HG02763 (cell line): Measurements from ENCODE around the gene HYOU1.
"Not testable (repeated sequence)": the region's sequence is repeated elsewhere in the genome, so short reads cannot be mapped to it uniquely, and the experiment has no call there.

Source experiments
- ATAC-seq: cut with Tn5 transposase; IDR thresholded peaks from one replicate; pipeline ENCODE4 v1.9.1; 2021; ENCODE audit warnings: mild to moderate bottlenecking, moderate library complexity; ENCODE audit not compliant: unreplicated experiment

HYOU1 gene

DNA sequence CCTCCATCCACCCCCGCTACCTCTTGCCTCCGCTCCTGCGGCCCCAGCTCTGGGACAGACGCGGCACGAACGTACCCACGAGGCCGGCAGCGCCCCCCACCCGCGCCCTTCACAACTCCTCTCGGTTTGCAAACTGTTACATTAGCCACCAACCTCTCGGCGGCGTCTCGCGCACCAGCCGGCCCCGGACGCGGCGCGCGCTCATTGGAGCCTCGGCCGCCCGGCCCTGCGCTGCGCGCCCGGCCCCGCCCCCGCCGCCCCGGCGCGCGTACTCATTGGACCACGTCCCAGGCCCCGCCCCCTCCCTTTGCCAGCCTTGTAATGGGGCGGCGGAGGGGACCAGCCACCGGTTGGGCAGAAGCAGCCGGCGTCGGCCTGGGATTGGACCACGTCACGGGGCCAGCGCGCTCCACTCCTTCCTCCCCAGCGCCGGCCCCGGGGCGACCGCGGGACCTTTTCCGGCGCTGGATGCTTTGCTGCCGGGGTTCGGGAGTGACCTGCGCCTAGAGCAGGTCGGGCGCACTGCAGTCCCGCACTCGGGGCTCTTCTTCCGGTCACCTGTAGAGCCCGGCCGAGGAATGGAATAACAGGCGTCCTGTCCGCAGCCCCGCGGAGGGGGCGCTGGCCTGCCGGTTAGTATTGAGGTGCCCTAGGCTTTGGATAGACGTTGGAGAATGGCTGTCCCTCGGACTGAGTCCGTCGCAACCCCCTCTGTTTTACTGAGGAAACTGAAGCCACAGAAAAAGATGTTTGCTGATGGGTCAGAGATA, at the start of gene HYOU1:
Gene HYOU1, minus strand, starts transcription at position 206 of the 770 bp plus-strand sequence. CDS start 1,045 bp downstream, outside the sequence.
- ATAC-seq: peak; percentile 91

DNA sequence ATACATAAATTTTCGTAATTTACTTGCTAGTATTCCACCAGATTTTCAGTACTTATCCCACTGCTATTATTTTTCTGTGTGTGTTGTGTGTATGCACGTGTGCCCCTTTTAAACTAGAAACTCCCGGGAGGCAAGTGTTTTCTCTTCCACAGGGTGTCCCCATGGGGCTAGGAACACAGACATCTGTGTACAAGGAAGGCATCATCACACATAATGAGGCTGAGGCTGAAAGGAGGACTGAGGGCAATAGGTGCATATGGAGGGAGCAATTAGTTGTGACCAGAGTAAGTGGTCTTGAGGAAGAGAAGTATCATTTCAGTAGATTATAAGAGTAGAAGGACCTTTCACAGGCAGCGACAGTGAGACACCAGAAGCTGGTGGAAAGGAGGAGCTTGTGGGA, 46.8 kb upstream of the HYOU1 start:
- ATAC-seq: no peak

DNA sequence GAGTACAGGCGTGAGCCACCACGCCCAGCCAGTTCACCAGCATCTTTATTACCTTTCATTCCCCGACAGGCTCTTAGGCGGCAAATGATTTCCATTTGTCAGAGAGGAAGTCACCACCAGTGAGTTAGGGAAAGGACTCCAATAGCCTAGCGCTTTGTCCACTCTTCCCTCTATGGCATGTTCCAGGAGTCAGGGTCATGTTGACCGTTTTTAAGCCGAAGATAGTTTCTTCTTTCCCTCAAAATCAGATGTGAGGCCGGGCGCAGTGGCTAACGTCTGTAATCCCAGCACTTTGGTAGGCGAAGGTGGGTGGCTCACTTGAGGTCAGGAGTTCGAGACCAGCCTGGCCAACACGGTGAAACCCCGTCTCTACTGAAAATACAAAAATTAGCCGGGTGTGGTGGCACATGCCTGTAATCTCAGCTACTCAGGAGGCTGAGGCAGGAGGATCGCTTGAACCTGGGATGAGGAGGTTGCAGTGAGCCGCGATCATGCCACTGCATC, 46.2 kb upstream of the HYOU1 start:
- ATAC-seq: not testable (repeated sequence)

GRCh38 chr11:119101759-119102423, 44.9 kb upstream of the HYOU1 start, which contains the start of gene DPAGT1:
Gene DPAGT1 (minus strand): TSS chr11:119101853. CDS start chr11:119101655, 198 bp downstream.
- ATAC-seq: peak; percentile 84

- ATAC-seq: peak; percentile 23
These were observed 44.2 kb upstream of the HYOU1 start for GRCh38 chr11:119100994-119101758.

DNA sequence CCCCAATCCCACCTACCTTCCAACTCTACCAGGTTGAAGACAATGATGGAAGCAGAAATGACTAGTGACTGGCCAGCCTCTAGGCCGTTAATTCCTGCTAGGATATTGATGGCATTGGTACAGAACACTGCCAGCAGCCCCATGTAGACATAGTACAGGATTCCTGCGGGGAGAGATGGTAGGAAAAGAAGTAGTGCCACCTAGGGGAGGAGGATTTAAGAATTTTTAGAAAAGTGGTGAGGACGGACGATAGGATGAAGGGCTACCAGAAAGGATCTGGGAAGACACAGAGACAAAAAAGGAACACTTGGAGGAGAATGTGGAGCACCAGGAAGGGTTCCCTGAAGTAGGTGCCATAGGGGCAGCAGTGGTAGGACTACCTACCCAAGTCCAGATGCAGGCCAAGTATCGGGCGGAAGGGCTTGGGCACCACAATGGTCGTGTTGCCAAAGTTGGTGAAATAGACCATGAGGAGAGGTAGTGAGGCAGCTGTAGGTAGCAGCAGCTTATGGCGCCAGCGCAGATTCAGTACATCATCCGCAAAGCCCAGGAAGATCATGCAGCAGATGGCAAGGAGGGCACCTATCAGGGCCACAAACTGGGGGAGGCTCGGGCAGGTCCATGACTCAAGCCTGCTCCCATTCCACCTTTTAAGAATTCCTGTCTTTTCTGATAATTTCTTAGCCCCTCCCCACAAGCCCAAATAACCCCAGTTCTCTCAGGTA, 43.4 kb upstream of the HYOU1 start:
- ATAC-seq: no peak

GRCh38 chr11:119099711-119100110, 42.7 kb upstream of the HYOU1 start:
- no peak for ATAC-seq

- ATAC-seq: peak; percentile 81
These were observed 38.3 kb upstream of the HYOU1 start for GRCh38 chr11:119095066-119095880.

- peak; percentile 34 for ATAC-seq
These were observed 37.7 kb upstream of the HYOU1 start for GRCh38 chr11:119094816-119095065.

GRCh38 chr11:119093942-119094815, 37.2 kb upstream of the HYOU1 start:
- ATAC-seq: peak; percentile 2

DNA sequence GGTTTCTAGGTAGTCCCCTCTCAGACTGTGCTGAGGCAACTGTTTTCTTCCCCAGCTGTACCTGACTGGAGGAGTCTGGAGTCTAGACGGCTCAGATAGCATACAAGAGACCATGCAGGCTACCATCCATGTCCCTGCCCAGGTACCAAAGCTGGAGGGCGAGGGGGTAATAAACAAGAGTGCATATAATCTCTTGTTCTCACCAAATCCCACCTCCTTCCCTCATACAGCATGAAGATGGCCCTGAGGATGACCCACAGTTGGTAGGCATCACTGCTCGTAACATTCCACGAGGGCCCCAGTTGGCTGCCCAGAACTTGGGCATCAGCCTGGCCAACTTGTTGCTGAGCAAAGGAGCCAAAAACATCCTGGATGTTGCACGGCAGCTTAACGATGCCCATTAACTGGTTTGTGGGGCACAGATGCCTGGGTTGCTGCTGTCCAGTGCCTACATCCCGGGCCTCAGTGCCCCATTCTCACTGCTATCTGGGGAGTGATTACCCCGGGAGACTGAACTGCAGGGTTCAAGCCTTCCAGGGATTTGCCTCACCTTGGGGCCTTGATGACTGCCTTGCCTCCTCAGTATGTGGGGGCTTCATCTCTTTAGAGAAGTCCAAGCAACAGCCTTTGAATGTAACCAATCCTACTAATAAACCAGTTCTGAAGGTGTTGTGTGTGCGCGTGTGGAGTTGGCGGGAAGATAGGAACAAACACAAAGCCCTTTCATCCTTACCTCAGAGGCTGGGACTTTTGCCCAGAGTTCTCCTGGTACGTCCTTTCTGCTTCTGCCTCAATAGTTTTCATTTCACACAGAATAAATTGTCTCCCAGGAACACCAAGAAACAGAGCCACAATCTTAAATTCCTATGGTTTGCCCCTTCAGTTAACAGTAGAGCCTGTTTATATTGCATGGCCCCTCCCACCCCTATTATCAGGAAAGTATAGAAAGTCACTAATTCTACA, 36.2 kb upstream of the HYOU1 start:
- ATAC-seq: no peak

DNA sequence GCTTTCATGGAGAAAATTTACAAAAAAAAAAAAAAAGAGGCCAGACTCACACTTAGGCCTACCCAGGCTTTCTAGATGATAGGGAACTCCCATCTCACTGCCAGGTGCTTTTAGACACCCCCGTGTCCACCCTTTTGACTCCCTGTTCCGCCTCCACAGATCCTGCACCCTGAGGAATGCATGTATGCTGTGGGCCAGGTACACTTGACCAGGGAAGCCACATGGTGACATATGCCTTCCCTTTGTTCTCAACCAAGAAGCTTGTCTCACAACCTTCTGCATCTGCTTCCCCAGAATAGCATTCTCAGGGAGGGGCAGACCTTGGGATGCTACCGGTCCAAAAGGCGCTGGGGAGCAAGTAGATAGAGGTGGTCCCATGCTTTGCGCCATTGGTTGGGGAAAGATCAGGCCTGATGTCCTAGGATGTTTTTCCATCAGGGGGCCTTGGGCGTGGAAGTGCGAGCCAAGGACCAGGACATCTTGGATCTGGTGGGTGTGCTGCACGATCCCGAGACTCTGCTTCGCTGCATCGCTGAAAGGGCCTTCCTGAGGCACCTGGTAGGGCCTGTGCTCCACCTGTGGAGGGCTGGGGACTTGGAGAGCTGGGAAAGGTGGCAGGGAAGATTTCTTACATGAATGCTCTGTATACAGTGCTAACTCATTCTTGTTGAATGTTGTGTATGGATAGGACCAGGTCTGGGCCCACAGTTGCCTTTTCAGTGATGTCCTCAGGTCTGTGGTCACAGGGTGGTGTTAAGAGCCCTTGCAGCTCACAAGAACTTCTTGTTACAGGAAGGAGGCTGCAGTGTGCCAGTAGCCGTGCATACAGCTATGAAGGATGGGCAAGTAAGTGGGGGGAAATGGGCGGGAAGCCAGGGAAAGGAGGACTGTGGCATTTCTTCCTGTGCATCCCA, 35.2 kb upstream of the HYOU1 start:
- ATAC-seq: no peak

DNA sequence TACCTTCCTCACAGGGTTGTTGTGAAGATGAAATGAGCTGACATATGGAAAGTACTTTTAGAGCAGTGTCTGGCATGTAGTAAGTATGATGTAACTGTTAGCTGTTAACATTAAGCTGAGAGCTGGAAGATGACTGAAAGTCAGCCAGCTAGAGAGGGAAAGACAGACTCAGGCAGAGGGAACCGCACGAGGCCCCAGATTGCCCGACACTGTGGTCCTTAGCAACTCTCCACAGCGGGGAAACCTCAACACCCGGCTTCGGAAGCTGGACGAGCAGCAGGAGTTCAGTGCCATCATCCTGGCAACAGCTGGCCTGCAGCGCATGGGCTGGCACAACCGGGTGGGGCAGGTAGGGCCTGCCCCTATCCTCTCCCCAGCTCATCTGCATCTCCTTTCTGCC, 34.2 kb upstream of the HYOU1 start:
- ATAC-seq: no peak

DNA sequence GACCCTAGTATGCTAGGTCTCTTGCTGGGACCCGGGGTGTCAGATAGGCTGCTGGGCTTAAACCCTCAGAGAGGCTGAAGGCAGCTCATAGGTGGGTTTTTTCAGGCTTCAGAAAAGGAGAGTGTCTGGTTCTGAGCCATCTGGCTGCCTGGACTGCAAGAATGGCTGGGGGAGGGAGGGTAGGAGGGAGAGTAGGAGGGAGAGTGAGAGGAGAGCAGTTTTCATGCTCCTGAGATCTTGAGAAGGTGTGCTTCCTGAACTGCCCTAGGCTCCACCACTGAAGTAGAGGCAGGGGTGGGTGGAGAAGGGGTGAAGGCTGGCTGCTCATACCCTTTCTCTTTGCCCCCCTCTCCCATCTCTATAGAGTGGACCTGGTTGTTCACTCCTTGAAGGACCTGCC, 32.3 kb upstream of the HYOU1 start:
- no peak for ATAC-seq

DNA sequence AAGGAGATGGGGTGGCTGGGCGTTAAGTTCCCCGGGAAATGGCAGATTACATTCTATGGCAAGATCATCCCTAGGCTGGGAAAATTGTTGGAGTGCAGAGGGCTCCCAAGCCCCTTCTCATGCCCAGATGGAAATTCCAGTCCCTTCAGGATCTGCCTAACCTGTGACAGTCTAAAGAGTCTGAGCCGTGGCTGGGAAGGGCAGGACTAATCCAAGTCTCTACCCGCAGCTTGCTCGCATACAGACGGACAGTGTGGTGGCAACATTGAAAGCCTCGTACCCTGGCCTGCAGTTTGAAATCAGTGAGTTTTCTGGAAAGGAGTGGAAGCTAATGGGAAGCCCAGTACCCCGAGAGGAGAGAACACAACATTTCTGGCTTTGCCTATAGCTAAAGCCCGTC, 31.4 kb upstream of the HYOU1 start:
- no peak for ATAC-seq

- no peak for ATAC-seq
These were observed 30.8 kb upstream of the HYOU1 start for GRCh38 chr11:119087747-119088241.

DNA sequence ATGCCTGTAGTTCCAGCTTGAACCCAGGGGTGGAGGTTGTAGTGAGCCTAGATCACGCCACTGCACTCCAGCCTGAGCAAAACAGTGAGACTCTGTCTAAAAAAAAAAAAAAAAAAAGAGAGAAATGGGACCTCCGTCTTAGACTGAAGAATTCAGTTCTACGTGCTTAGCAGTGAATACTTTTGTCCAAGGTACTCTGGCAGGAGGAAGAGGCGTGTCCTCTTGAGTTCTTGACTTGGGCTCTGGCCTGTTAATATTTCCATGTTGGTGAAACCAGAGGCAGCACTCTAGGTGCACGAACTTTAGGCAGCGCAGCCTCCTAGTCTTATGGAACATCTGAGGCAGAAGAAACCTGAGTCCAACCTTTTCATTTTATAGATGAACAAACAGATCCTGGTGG, 30.1 kb upstream of the HYOU1 start:
- ATAC-seq: no peak
